ENCODE measurements around the gene MYO1H. TPM values are rescaled to one million over a fixed set of nuclear protein-coding genes. Genes with fewer than 3 reads are reported as not detected.
"Not testable (repeated sequence)": the region's sequence is repeated elsewhere in the genome, so short reads cannot be mapped to it uniquely, and the experiment has no call there.

Gene MYO1H
- total RNA-seq, 2 donors from 2014 or later: not detected

DNA sequence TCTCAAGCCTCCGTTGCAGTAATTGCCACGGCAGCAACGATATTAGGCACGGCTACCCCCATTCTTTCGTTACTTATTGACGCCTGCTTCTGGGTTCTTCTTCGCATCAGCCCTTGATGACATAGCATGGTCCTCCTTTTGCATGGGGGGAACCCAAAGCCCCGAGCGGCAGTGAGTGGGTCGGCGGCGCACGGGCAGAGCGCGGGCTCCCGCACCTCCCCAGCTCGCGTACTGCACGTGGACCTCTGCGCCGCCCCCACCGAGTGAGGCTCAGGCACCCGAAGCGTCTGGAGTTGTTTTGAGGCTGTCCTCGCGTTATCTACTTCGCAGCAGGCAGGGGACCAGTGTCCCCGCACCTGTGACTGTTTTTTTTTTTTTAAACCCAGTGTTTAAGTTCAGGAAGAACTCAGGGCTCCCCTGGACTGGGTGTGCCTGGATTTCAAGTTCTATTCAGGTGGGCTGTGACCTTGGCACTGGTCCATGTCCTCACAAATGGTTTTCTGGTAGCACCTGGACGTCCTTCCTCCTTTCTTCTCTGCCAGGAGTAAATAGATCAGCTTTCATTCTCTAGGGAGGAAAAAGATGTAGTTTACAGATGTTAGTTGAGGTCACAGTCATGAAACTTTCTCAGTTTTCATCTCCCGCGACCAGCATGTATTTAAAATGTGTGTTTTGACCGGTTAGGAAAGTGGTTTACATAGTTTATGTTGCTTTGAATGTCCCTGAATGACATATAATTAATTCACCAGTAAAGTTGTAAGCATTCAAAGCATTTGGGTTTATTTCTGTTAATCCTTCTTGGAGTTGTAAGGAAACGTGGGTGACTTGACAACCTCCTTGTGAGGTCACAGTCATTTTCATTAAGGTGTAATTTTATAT is 37.2 kb upstream of the MYO1H start:
- ATAC-seq (ENCODE audit: insufficient number of reproducible peaks, low FRiP score, low read depth) (no peak), DNase-seq (ENCODE audit: low spot score) (no peak)
- H3K4me3 ChIP-seq: peak overlapping the region; percentile 58
- no peaks in the 10 kb centered on the region for H3K36me3 ChIP-seq
- H3K9me3 ChIP-seq: no peaks in the 10 kb centered on the region
- peaks cover 17% of the 10 kb centered on the region for H3K27me3 ChIP-seq (replicated peaks; ENCODE audit: insufficient read depth)
- TF ChIP-seq, protein P1, sequence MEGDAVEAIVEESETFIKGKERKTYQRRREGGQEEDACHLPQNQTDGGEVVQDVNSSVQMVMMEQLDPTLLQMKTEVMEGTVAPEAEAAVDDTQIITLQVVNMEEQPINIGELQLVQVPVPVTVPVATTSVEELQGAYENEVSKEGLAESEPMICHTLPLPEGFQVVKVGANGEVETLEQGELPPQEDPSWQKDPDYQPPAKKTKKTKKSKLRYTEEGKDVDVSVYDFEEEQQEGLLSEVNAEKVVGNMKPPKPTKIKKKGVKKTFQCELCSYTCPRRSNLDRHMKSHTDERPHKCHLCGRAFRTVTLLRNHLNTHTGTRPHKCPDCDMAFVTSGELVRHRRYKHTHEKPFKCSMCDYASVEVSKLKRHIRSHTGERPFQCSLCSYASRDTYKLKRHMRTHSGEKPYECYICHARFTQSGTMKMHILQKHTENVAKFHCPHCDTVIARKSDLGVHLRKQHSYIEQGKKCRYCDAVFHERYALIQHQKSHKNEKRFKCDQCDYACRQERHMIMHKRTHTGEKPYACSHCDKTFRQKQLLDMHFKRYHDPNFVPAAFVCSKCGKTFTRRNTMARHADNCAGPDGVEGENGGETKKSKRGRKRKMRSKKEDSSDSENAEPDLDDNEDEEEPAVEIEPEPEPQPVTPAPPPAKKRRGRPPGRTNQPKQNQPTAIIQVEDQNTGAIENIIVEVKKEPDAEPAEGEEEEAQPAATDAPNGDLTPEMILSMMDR (IDR thresholded peaks at IDR 0.05): no peak
- peaks cover 12% of the 10 kb centered on the region in 2 donors for H3K4me1 ChIP-seq (ENCODE audit: control insufficient read depth in 1 of 2, low read depth in 2 of 2)
- H3K27ac ChIP-seq: no peak overlapping the region

DNA sequence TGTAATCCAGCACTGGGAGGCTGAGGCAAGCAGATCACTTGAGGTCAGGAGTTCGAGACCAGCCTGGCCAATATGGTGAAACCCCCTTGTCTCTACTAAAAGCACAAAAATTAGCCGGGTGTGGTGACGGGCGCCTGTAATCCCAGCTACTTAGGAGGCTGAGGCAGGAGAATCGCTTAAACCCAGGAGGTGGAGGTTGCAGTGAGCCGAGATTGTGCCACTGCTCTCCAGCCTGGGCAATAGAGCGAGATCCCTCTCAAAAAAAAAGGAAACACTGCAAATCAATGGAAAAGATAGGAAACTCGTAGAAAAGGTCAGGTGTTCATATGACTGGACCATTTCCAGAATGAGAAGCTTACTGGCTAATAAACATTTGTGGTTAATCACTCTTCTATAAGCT is 26.4 kb upstream of the MYO1H start:
- DNase-seq (ENCODE audit: low spot score); ATAC-seq (ENCODE audit: insufficient number of reproducible peaks, low FRiP score, low read depth); H3K36me3 ChIP-seq; H3K27ac ChIP-seq; H3K4me1 ChIP-seq (ENCODE audit: control insufficient read depth in 1 of 2, low read depth in 2 of 2); H3K4me3 ChIP-seq; H3K27me3 ChIP-seq (replicated peaks; ENCODE audit: insufficient read depth); H3K9me3 ChIP-seq: not testable (repeated sequence)

DNA sequence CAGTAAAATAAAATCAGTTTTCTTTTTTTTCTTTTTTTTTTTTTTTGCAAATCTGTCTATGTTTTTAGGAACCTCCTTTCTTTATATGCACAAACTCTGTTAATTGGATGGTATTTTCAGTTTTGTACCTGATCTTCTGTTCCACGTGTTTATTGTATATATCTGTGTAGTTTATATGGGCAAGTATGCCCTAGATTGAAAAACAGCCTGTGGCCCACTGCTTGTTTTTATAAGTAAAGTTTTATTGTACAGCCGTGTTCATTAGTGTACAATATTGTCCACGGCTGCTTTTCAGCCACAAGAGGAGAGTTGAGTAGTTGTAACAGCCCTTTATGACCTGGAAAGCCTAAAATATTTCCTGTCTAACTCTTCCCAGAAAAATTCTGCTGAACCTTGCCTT is 18.7 kb upstream of the MYO1H start:
- TF ChIP-seq, protein P1 (IDR thresholded peaks at IDR 0.05): no peak
- H3K27ac ChIP-seq: no peak overlapping the region
- no peaks in the 10 kb centered on the region for H3K9me3 ChIP-seq
- no peaks in the 10 kb centered on the region for H3K36me3 ChIP-seq
- no peaks in the 10 kb centered on the region for H3K27me3 ChIP-seq (replicated peaks; ENCODE audit: insufficient read depth)
- DNase-seq (ENCODE audit: low spot score) (no peak), ATAC-seq (ENCODE audit: insufficient number of reproducible peaks, low FRiP score, low read depth) (no peak)
- H3K4me3 ChIP-seq: no peak overlapping the region
- no peaks in the 10 kb centered on the region for H3K4me1 ChIP-seq (ENCODE audit: control insufficient read depth in 1 of 2, low read depth in 2 of 2)

DNA sequence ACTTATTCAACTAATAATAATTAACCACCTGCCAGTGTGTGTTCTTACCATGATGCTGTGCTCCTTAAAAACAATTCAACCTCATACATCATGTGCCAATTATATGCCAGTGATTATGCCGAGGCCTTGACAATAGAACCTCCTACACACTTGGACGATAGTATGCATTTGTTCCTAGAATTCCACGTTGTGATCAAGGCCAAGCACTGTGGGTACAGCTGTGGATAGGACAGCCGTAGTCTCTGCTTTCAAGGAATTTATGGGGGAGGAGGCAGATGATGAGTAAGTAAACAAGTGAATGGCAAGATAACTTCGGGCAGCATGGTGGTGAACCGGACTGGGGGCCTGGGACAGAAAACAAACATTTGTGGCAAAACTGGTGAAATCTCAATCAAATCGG is 18.0 kb upstream of the MYO1H start:
- no peak overlapping the region for H3K27ac ChIP-seq
- no peak for ATAC-seq (ENCODE audit: insufficient number of reproducible peaks, low FRiP score, low read depth)
- no peak overlapping the region for H3K4me3 ChIP-seq
- H3K9me3 ChIP-seq: no peaks in the 10 kb centered on the region
- DNase-seq (ENCODE audit: low spot score): no peak
- no peaks in the 10 kb centered on the region for H3K27me3 ChIP-seq (replicated peaks; ENCODE audit: insufficient read depth)
- no peaks in the 10 kb centered on the region for H3K36me3 ChIP-seq
- no peaks in the 10 kb centered on the region for H3K4me1 ChIP-seq (ENCODE audit: control insufficient read depth in 1 of 2, low read depth in 2 of 2)
- TF ChIP-seq, protein P1 (IDR thresholded peaks at IDR 0.05): no peak

DNA sequence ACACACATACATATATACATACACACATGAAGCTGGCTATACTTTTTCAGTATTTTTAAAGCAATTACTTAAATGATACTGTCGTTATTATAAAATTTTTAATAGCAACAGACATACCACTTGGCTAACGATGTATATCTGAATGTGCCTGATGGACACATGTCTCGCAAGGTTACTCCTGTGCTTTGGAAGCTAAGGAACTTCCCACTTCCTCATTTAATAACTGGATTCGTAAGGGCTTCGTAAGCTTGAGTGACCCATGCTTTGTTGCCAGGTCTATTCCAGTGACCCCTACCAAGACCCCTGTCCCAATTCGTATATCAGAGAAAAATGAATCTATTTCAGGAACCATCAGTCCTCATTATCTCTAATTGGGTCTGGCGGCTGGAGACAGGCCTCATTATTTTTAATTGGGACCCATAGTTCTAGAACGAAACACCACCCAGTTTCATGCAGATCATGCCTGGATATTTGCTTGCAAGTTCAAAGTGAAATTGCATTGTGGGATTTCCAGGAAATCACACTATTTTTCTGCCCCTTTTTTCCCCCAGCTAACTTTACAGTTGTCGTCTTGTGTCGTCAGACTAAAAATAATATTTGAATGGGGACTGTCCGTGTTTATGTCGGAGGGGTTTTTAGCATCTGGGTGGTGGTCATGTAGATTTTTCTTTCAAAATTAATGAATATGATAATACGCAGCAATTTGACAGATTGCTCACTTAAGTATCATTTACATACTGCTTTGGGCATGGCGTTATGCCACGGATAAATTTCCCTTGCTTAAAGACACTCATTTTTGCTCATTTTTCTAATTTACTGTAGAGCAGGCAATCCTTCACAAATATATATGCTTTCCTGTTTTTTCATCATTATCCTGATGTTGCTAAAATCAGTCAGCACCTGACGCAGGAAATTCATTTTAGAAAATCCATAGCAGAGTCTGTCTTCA is 17.1 kb upstream of the MYO1H start:
- H3K4me3 ChIP-seq: no peak overlapping the region
- H3K36me3 ChIP-seq: no peaks in the 10 kb centered on the region
- H3K27me3 ChIP-seq (replicated peaks; ENCODE audit: insufficient read depth): no peaks in the 10 kb centered on the region
- no peak overlapping the region for H3K27ac ChIP-seq
- ATAC-seq (ENCODE audit: insufficient number of reproducible peaks, low FRiP score, low read depth) (no peak), DNase-seq (ENCODE audit: low spot score) (no peak)
- no peaks in the 10 kb centered on the region for H3K4me1 ChIP-seq (ENCODE audit: control insufficient read depth in 1 of 2, low read depth in 2 of 2)
- H3K9me3 ChIP-seq: no peaks in the 10 kb centered on the region
- TF ChIP-seq, protein P1 (IDR thresholded peaks at IDR 0.05): no peak

Measured in thoracic aorta (tissue), 2 donors.